SU-DHL-6 (cell line): ENCODE data around the gene SNW1.

ENCODE experiments used
- H2AFZ ChIP-seq: fragments of 200-600 bp; sonication (generic); 2 replicates; pipeline ENCODE4 v1.6.1; 2014; ENCODE audit warnings: low read depth, mild to moderate bottlenecking, moderate library complexity, mixed read lengths, antibody characterized with exemption, low read length; ENCODE audit not compliant: severe bottlenecking
- H3F3A ChIP-seq: fragments of 200-600 bp; shearing (Covaris generic); 2 replicates; pipeline ENCODE4 v1.6.0; 2016; ENCODE audit warnings: antibody characterized with exemption, mild to moderate bottlenecking; ENCODE audit not compliant: insufficient read depth
- H3K27ac ChIP-seq: fragments of 200-600 bp; sonication (generic); 2 replicates; pipeline ENCODE4 v1.5.1; 2016; ENCODE audit warnings: low read depth, mild to moderate bottlenecking, low read length, moderate library complexity, mixed read lengths
- H3K27me3 ChIP-seq: fragments of 200-600 bp; sonication (generic), shearing (Covaris generic); 2 replicates; pipeline ENCODE4 v1.6.0; 2014; ENCODE audit warnings: mild to moderate bottlenecking, low read length
- H3K36me3 ChIP-seq: fragments of 200-600 bp; sonication (generic); 2 replicates; pipeline ENCODE4 v1.6.1; 2014; ENCODE audit warnings: mild to moderate bottlenecking, low read length, mixed read lengths
- H3K4me2 ChIP-seq: fragments of 300-600, 200-600 bp; shearing (Covaris generic), sonication (generic); 2 replicates; pipeline ENCODE4 v1.6.0; 2014; ENCODE audit warnings: low read length, low read depth, mild to moderate bottlenecking; ENCODE audit not compliant: poor library complexity, severe bottlenecking
- H3K4me3 ChIP-seq: fragments of 200-600 bp; sonication (generic); 2 replicates; pipeline ENCODE4 v1.5.1; 2014; ENCODE audit warnings: antibody characterized with exemption, low read length, mild to moderate bottlenecking, mixed read lengths; ENCODE audit not compliant: insufficient read depth, poor library complexity, severe bottlenecking
- H3K79me2 ChIP-seq: fragments of 200-600 bp; sonication (generic); 2 replicates; pipeline ENCODE4 v1.6.1; 2014; ENCODE audit warnings: mild to moderate bottlenecking, low read length, moderate library complexity; ENCODE audit not compliant: insufficient read depth
- H3K9ac ChIP-seq: fragments of 200-600 bp; sonication (generic); 2 replicates; pipeline ENCODE4 v1.7.0; 2014; ENCODE audit warnings: mild to moderate bottlenecking, low read length
- H3K9me2 ChIP-seq: fragments of 200-600 bp; sonication (generic); replicated peaks from 2 replicates; pipeline ENCODE4 v1.6.1; 2014; ENCODE audit warnings: low read length; ENCODE audit not compliant: insufficient read depth
- H3K9me3 ChIP-seq: fragments of 200-600 bp; sonication (generic); 2 replicates; pipeline ENCODE4 v1.6.1; 2014; ENCODE audit warnings: low read length, mixed read lengths; ENCODE audit not compliant: insufficient read depth
- H4K20me1 ChIP-seq: fragments of 200-600 bp; sonication (generic); 2 replicates; pipeline ENCODE4 v1.6.1; 2014; ENCODE audit warnings: low read depth, mild to moderate bottlenecking, antibody characterized with exemption, low read length, moderate library complexity, mixed read lengths
- CTCF ChIP-seq: fragments of 200-600 bp; sonication (generic); IDR thresholded peaks from one replicate; pipeline ENCODE4 v1.5.1; 2017; ENCODE audit warnings: antibody characterized with exemption, mild to moderate bottlenecking, low read length, moderate library complexity; ENCODE audit not compliant: insufficient read depth, poor library complexity, severe bottlenecking
- EZH2phosphoT487 ChIP-seq: fragments of 200-600 bp; sonication (generic), shearing (Covaris generic); conservative IDR thresholded peaks from 2 replicates; pipeline ENCODE4 v1.6.1; 2018; ENCODE audit warnings: mild to moderate bottlenecking, antibody characterized with exemption, low read length, moderate library complexity, mixed read lengths

Gene SNW1

GRCh38 chr14:77681196-77682157, 79.5 kb downstream of the SNW1 start:
- no peaks in the 10 kb centered on the region for H4K20me1 ChIP-seq
- H3K27me3 ChIP-seq = no peaks in the 10 kb centered on the region
- H3F3A ChIP-seq = no peaks in the 10 kb centered on the region
- H3K36me3 ChIP-seq = no peaks in the 10 kb centered on the region
- no peaks in the 10 kb centered on the region for H3K79me2 ChIP-seq
- TF ChIP-seq EZH2phosphoT487 (no peak), CTCF (no peak)
- no peaks in the 10 kb centered on the region for H3K9me3 ChIP-seq
- H3K9me2 ChIP-seq = no peaks in the 10 kb centered on the region
- no peak overlapping the region for H3K27ac ChIP-seq
- no peak overlapping the region for H3K4me2 ChIP-seq
- no peak overlapping the region for H3K9ac ChIP-seq
- H3K4me3 ChIP-seq = no peak overlapping the region
- no peak overlapping the region for H2AFZ ChIP-seq

- Histone ChIP-seq H3K9me2 (no peaks in the 10 kb centered on the region), H4K20me1 (no peaks in the 10 kb centered on the region), H3K4me3 (no peak overlapping the region), H3K27me3 (no peaks in the 10 kb centered on the region), H3F3A (no peaks in the 10 kb centered on the region), H3K36me3 (peaks cover 5% of the 10 kb centered on the region; the same call in 1 of the 2 replicates), H3K4me2 (no peak overlapping the region), H2AFZ (no peak overlapping the region), H3K27ac (no peak overlapping the region), H3K79me2 (no peaks in the 10 kb centered on the region), H3K9me3 (no peaks in the 10 kb centered on the region), H3K9ac (no peak overlapping the region)
- TF ChIP-seq EZH2phosphoT487 (no peak), CTCF (no peak)
Observed at GRCh38 chr14:77674931-77675330, 86.0 kb downstream of the SNW1 start.

- H3K9ac ChIP-seq = no peak overlapping the region
- no peaks in the 10 kb centered on the region for H3K79me2 ChIP-seq
- H3K27me3 ChIP-seq = no peaks in the 10 kb centered on the region
- no peak for TF ChIP-seq EZH2phosphoT487
- TF ChIP-seq CTCF = no peak
- H3K4me3 ChIP-seq = no peak overlapping the region
- H2AFZ ChIP-seq = no peak overlapping the region
- no peaks in the 10 kb centered on the region for H3K9me2 ChIP-seq
- peaks cover 5% of the 10 kb centered on the region; the same call in 1 of the 2 replicates for H3K36me3 ChIP-seq
- no peaks in the 10 kb centered on the region for H3K9me3 ChIP-seq
- no peaks in the 10 kb centered on the region for H3F3A ChIP-seq
- H3K27ac ChIP-seq = no peak overlapping the region
- H4K20me1 ChIP-seq = no peaks in the 10 kb centered on the region
- no peak overlapping the region for H3K4me2 ChIP-seq
Observed at GRCh38 chr14:77673193-77673592, 87.8 kb downstream of the SNW1 start.
